Measurements from ENCODE around the gene TRIM8.

Gene TRIM8

DNA sequence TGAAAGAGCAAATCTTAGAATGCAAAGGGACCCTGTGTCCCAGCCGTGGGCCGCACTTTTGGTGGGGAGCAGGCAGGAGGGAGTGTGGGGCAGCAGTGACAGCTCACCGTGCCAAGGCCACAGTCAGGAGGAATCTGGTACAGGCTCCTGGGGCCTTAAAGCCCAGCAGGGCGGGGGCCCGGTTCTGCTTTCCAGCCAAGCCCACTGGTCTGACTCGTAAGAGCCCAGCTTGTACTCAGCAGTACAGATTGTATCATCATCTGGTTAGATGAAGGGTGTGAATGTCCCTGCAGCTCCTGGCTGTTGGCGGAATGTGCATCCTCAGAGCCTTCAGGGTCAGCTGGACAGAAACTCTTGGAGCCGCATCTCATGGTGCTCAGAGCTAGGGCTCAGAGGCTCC lies 30.5 kb upstream of the TRIM8 start:
- no peak overlapping the region for H2AFZ ChIP-seq (ENCODE audit: low read depth, low read length, severe bottlenecking)
- no peak overlapping the region for H3K4me2 ChIP-seq (ENCODE audit: low read depth, low read length, poor library complexity, severe bottlenecking)
- no peaks in the 10 kb centered on the region for H3K9me3 ChIP-seq (ENCODE audit: insufficient read depth, low read length)
- H3K9me2 ChIP-seq (replicated peaks; ENCODE audit: insufficient read depth, low read length): no peaks in the 10 kb centered on the region
- H3K9ac ChIP-seq (ENCODE audit: low read length): no peak overlapping the region
- no peaks in the 10 kb centered on the region for H3K36me3 ChIP-seq (ENCODE audit: low read length)
- H3F3A ChIP-seq (ENCODE audit: insufficient read depth): no peaks in the 10 kb centered on the region
- H3K27me3 ChIP-seq (ENCODE audit: low read length): no peaks in the 10 kb centered on the region
- no peak overlapping the region for H3K4me3 ChIP-seq (ENCODE audit: insufficient read depth, low read length, poor library complexity, severe bottlenecking)
- no peak overlapping the region for H3K27ac ChIP-seq (ENCODE audit: low read depth, low read length)
- H4K20me1 ChIP-seq (ENCODE audit: low read depth, low read length): no peaks in the 10 kb centered on the region
- no peaks in the 10 kb centered on the region for H3K79me2 ChIP-seq (ENCODE audit: insufficient read depth, low read length)
- TF ChIP-seq, protein P1, sequence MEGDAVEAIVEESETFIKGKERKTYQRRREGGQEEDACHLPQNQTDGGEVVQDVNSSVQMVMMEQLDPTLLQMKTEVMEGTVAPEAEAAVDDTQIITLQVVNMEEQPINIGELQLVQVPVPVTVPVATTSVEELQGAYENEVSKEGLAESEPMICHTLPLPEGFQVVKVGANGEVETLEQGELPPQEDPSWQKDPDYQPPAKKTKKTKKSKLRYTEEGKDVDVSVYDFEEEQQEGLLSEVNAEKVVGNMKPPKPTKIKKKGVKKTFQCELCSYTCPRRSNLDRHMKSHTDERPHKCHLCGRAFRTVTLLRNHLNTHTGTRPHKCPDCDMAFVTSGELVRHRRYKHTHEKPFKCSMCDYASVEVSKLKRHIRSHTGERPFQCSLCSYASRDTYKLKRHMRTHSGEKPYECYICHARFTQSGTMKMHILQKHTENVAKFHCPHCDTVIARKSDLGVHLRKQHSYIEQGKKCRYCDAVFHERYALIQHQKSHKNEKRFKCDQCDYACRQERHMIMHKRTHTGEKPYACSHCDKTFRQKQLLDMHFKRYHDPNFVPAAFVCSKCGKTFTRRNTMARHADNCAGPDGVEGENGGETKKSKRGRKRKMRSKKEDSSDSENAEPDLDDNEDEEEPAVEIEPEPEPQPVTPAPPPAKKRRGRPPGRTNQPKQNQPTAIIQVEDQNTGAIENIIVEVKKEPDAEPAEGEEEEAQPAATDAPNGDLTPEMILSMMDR (IDR thresholded peaks at IDR 0.05; ENCODE audit: insufficient read depth, low read length, poor library complexity, severe bottlenecking): no peak
- no peak for TF ChIP-seq EZH2phosphoT487 (conservative IDR thresholded peaks at IDR 0.05; ENCODE audit: low read length)

DNA sequence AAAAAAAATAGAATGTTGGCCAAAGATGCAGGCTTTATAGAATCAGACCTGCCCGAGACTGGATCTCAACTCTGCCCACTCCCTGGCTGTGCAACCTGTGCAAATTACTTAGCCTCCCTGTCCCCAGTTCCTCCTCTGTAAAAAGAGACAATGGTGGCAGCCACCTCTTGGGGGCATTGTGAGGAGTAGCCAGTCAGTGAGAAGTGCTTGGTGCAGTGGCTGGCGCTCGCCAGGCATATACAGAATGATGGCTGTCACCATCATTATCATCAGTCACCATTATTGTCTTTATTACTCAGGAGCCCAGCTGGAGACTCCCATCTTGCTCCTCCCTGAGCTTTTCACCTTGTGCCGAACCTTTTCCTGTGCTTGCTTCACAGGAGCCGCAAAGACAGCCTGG lies 29.4 kb upstream of the TRIM8 start:
- no peak overlapping the region for H3K9ac ChIP-seq (ENCODE audit: low read length)
- H2AFZ ChIP-seq (ENCODE audit: low read depth, low read length, severe bottlenecking): no peak overlapping the region
- TF ChIP-seq, protein P1 (IDR thresholded peaks at IDR 0.05; ENCODE audit: insufficient read depth, low read length, poor library complexity, severe bottlenecking): no peak
- TF ChIP-seq EZH2phosphoT487 (conservative IDR thresholded peaks at IDR 0.05; ENCODE audit: low read length): no peak
- H3K9me2 ChIP-seq (replicated peaks; ENCODE audit: insufficient read depth, low read length): no peaks in the 10 kb centered on the region
- H3K27me3 ChIP-seq (ENCODE audit: low read length): no peaks in the 10 kb centered on the region
- H3F3A ChIP-seq (ENCODE audit: insufficient read depth): no peaks in the 10 kb centered on the region
- H3K9me3 ChIP-seq (ENCODE audit: insufficient read depth, low read length): no peaks in the 10 kb centered on the region
- no peaks in the 10 kb centered on the region for H3K79me2 ChIP-seq (ENCODE audit: insufficient read depth, low read length)
- no peaks in the 10 kb centered on the region for H4K20me1 ChIP-seq (ENCODE audit: low read depth, low read length)
- H3K4me2 ChIP-seq (ENCODE audit: low read depth, low read length, poor library complexity, severe bottlenecking): no peak overlapping the region
- H3K4me3 ChIP-seq (ENCODE audit: insufficient read depth, low read length, poor library complexity, severe bottlenecking): no peak overlapping the region
- H3K27ac ChIP-seq (ENCODE audit: low read depth, low read length): no peak overlapping the region
- no peaks in the 10 kb centered on the region for H3K36me3 ChIP-seq (ENCODE audit: low read length)

DNA sequence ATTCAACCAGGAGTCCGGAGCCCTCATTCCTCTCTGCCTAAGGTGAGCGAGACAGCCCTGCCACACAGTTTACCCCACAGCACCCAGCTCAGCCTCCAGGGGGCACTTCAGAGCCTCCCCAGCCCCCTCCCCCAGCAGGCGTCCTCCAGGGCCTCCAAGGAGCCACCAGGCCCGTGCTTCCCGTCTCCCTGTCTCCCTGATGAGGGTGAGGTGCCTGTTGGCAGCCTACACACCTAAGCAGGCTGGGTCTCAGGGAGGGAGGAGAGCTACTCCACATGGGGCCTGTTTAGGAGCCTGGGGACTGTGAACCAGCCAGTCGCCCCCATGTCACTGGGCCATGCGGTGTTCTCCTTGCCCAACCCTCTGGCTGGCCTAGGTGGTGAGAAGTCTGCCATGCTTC lies 28.9 kb upstream of the TRIM8 start:
- no peaks in the 10 kb centered on the region for H3K27me3 ChIP-seq (ENCODE audit: low read length)
- H3K9me2 ChIP-seq (replicated peaks; ENCODE audit: insufficient read depth, low read length): no peaks in the 10 kb centered on the region
- TF ChIP-seq, protein P1 (IDR thresholded peaks at IDR 0.05; ENCODE audit: insufficient read depth, low read length, poor library complexity, severe bottlenecking): peak; percentile 15
- TF ChIP-seq EZH2phosphoT487 (conservative IDR thresholded peaks at IDR 0.05; ENCODE audit: low read length): no peak
- no peaks in the 10 kb centered on the region for H3K36me3 ChIP-seq (ENCODE audit: low read length)
- no peak overlapping the region for H3K4me3 ChIP-seq (ENCODE audit: insufficient read depth, low read length, poor library complexity, severe bottlenecking)
- no peak overlapping the region for H3K9ac ChIP-seq (ENCODE audit: low read length)
- H2AFZ ChIP-seq (ENCODE audit: low read depth, low read length, severe bottlenecking): no peak overlapping the region
- no peaks in the 10 kb centered on the region for H3K79me2 ChIP-seq (ENCODE audit: insufficient read depth, low read length)
- H3K27ac ChIP-seq (ENCODE audit: low read depth, low read length): no peak overlapping the region
- H3K9me3 ChIP-seq (ENCODE audit: insufficient read depth, low read length): no peaks in the 10 kb centered on the region
- no peak overlapping the region for H3K4me2 ChIP-seq (ENCODE audit: low read depth, low read length, poor library complexity, severe bottlenecking)
- no peaks in the 10 kb centered on the region for H4K20me1 ChIP-seq (ENCODE audit: low read depth, low read length)
- no peaks in the 10 kb centered on the region for H3F3A ChIP-seq (ENCODE audit: insufficient read depth)

Data from SU-DHL-6 (cell line).